ENCODE measurements around the gene NAV1. TPM values are rescaled to one million over a fixed set of nuclear protein-coding genes. Genes with fewer than 3 reads are reported as not detected.

The NAV1 gene
- total RNA-seq = 18.4 and 51.8 TPM in 2 replicates

DNA sequence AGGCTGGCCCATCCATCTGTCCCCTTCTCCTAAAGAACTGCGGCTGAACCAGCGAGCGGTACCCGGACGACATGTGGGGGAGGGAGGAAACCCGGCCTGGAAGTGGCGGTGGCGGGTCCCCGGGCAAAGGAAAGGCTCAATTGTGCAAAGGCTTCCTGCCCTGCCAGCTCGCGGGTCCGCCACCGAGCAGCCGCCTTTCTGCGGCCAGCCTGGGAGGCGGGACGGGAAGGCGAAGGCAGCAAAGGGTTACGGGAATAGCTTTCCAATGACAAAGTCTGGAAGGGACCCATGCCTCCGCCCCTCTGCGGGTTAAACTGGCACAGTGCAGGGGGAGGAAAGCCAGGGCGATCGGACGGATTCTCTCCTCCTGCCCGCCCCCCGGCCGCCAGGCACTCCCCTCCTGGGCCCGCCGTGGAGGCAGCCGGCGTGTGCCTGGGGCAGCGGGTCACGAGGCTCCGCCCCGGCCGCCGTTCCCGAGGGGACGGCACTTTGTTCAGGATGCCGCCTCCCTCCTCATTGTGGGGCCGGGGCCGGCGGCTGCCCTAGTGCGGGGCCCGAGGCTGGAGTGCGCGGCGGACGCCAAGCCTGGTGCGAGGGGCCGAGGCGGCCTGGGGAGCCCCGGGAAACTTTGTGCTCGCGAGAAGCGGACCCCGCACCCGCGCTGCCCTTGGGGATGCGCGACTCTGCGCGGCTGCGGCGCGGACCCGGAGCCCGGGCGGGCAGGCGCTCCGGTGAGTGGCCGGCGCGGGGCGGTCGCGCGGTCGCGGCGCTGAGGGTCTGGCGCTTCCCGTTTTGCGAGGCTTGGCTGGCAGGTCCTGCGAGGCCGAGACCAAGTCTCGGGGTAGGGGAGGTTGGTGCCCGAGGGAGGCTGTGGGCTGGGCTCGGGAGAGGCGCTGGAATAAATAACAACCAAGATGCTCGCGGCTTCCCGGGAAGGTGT lies at the start of gene NAV1:
TSS of gene NAV1 (plus strand) at position 516 of the 940 bp plus-strand sequence. CDS start 83,758 bp downstream, outside the sequence.

DNA sequence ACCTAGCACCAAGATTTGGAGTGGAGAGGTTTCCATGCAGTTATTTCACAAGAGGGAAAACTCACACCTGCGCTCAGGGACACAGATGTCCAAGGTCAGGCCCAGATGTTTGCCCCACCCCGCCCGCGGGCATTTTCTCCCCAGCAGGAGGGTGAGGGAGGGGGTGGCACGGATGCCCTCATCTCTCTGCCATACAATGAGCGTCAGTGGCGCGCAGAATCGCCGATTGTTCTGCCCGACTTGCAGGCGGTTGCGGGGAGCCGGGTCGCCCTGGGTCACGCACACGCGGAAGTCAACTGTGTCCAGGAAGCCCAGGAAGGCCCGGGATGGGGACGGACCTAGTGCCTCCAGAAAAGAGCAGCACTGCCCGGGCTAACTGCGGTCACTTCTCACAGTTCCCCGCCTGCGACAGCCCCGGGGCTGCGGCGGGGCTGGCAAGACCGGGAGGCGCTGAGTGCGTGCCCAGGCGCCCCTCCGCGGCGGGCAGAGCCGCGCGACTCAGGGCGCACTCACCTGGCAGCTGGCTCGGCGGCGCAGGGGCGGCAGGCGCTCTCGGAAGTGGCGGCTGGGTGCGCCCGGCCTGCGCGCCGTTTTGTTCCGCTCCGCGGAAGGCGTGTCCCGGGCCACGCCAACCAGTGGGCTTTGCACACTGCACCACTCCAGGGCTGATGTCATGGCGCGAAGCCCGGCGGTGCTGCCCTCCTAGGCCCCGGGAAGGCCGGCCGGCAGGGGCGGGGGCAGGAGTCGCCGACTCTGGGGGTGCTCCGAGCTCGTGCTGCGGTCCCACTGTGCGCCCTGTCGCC lies 32.2 kb upstream of the NAV1 start, which contains the start of gene CSRP1:
TSS of gene CSRP1 (minus strand) at position 567 of the 803 bp plus-strand sequence. CDS start 10,820 bp downstream, outside the sequence.

Other genes with a start within 250 kb of the NAV1 start
- gene TNNT2, start 161.4 kb upstream of the NAV1 start, total RNA-seq = not detected in 2 replicates
- not detected in 2 replicates for gene LAD1, start 139.8 kb upstream of the NAV1 start, total RNA-seq
- not detected in 2 replicates for gene TNNI1, start 117.4 kb upstream of the NAV1 start, total RNA-seq
- gene PHLDA3, start 69.9 kb upstream of the NAV1 start, total RNA-seq = 50.0 and 55.7 TPM in 2 replicates
- gene CSRP1, start 32.0 kb upstream of the NAV1 start, total RNA-seq = 990 and 1,113 TPM in 2 replicates